Endodermal cell (in vitro differentiated cells): ENCODE measurements around the gene CPED1. TPM values are rescaled to one million over a fixed set of nuclear protein-coding genes. Genes with fewer than 3 reads are reported as not detected.
A peak's percentile ranks its signal among the peaks of the same experiment; 100 is the strongest.

ENCODE experiments used
- DNase-seq: peaks from one replicate; pipeline ENCODE4 v3.0.0-alpha.2; 2017
- H3K27ac ChIP-seq: 2 replicates; pipeline ENCODE4 v1.5.1; 2013; ENCODE audit warnings: mild to moderate bottlenecking, low read depth, low read length, moderate library complexity
- H3K27me3 ChIP-seq: 2 replicates; pipeline ENCODE4 v1.6.1; 2013; ENCODE audit warnings: mild to moderate bottlenecking, low read length, moderate library complexity; ENCODE audit not compliant: insufficient read depth, control insufficient read depth, poor library complexity, severe bottlenecking
- H3K36me3 ChIP-seq: 2 replicates; pipeline ENCODE4 v1.7.0; 2013; ENCODE audit warnings: mild to moderate bottlenecking, low read length, moderate library complexity; ENCODE audit not compliant: control insufficient read depth, insufficient read depth
- H3K4me1 ChIP-seq: one replicate; pipeline ENCODE4 v1.7.0; 2013; ENCODE audit warnings: low read length; ENCODE audit not compliant: control insufficient read depth, insufficient read depth
- H3K4me3 ChIP-seq: 2 replicates; pipeline ENCODE4 v1.5.1; 2013; ENCODE audit warnings: mild to moderate bottlenecking, low read length, moderate library complexity
- H3K9ac ChIP-seq: 2 replicates; pipeline ENCODE4 v1.6.1; 2013; ENCODE audit warnings: mild to moderate bottlenecking, low read length, moderate library complexity; ENCODE audit not compliant: poor library complexity, severe bottlenecking; ENCODE audit errors: extremely low read depth
- H3K9me3 ChIP-seq: 2 replicates; pipeline ENCODE4 v1.6.1; 2013; ENCODE audit warnings: mild to moderate bottlenecking, low read length, moderate library complexity; ENCODE audit not compliant: control insufficient read depth
- H3K27ac Mint-ChIP-seq: 2 replicates; pipeline ENCODE4 v1.8.0; 2020; ENCODE audit warnings: mixed read lengths
- H3K27me3 Mint-ChIP-seq: 2 replicates; pipeline ENCODE4 v1.8.0; 2021; ENCODE audit warnings: mild to moderate bottlenecking, mixed read lengths; ENCODE audit not compliant: insufficient read depth
- H3K36me3 Mint-ChIP-seq: 2 replicates; pipeline ENCODE4 v1.8.0; 2020; ENCODE audit warnings: low read depth, mixed read lengths
- H3K4me1 Mint-ChIP-seq: 2 replicates; pipeline ENCODE4 v1.8.0; 2020; ENCODE audit warnings: mixed read lengths
- H3K4me3 Mint-ChIP-seq: 2 replicates; pipeline ENCODE4 v1.8.0; 2020; ENCODE audit warnings: mild to moderate bottlenecking, moderate library complexity, mixed read lengths
- H3K9me3 Mint-ChIP-seq: 2 replicates; pipeline ENCODE4 v1.8.0; 2020; ENCODE audit warnings: mild to moderate bottlenecking, mixed read lengths
- WGBS, 2 experiments: methylation state at CpG; one replicate each; pipeline versions ENCODE4 v1.1.5 to v1.1.7; 2013; ENCODE audit warnings: missing lambda C conversion rate in 2 of 2, mixed read lengths in 1 of 2; ENCODE audit not compliant: insufficient coverage in 1 of 2, insufficient read length in 1 of 2; 5-methylcytosine and 5-hydroxymethylcytosine counted together
- total RNA-seq, 2 donors: library from RNA; stranded (reverse); fragmentation: NEBNext Ultra II Directional in 1 of 2; extraction: Animal tissue kit (Norgen Biotek cat#: 25700) in 1 of 2; gene quantifications; 2 replicates in 1 of 2; 3 replicates in 1 of 2; pipeline ENCODE4 v1.2.1, GENCODE V29; 2021
- TF ChIP-seq, protein P1 (sequence below): fragments of 200-600 bp; sonication (generic); conservative IDR thresholded peaks from 2 replicates; pipeline ENCODE4 v1.5.0; 2021; ENCODE audit warnings: antibody characterized with exemption, mild to moderate bottlenecking

Gene CPED1
- total RNA-seq, 2 donors from 2014 or later = 1.1 TPM; not detected in 1

DNA sequence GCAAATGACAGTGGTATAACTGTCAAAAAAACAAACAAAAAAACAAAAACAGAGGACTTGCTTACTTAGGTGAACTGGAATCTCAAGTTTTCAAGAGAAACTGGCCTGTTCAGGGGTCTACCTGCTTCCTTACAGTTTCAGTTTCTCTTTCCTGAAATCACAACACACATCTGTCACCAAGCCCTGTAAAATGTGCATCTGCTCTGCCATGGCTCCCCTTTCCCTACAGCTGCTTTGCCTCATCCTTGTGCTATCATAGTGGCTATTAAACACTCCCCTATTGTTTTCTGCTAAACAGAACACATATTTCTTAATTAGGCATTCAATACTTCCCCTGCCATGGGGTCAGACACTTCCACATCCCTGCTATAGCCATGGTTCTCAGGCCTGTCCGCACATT, 37.6 kb downstream of the CPED1 start:
- Histone ChIP-seq H3K4me3 (peak overlapping the region; percentile 39), H3K27ac (no peak overlapping the region), H3K27me3 (no peaks in the 10 kb centered on the region), H3K36me3 (no peaks in the 10 kb centered on the region), H3K9ac (no peak overlapping the region), H3K9me3 (peaks cover 7% of the 10 kb centered on the region), H3K4me1 (no peaks in the 10 kb centered on the region)
- TF ChIP-seq, protein P1, sequence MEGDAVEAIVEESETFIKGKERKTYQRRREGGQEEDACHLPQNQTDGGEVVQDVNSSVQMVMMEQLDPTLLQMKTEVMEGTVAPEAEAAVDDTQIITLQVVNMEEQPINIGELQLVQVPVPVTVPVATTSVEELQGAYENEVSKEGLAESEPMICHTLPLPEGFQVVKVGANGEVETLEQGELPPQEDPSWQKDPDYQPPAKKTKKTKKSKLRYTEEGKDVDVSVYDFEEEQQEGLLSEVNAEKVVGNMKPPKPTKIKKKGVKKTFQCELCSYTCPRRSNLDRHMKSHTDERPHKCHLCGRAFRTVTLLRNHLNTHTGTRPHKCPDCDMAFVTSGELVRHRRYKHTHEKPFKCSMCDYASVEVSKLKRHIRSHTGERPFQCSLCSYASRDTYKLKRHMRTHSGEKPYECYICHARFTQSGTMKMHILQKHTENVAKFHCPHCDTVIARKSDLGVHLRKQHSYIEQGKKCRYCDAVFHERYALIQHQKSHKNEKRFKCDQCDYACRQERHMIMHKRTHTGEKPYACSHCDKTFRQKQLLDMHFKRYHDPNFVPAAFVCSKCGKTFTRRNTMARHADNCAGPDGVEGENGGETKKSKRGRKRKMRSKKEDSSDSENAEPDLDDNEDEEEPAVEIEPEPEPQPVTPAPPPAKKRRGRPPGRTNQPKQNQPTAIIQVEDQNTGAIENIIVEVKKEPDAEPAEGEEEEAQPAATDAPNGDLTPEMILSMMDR = no peak
- Mint-ChIP-seq H3K4me3 (no peak overlapping the region), H3K27ac (no peak overlapping the region), H3K27me3 (no peaks in the 10 kb centered on the region), H3K36me3 (no peaks in the 10 kb centered on the region), H3K4me1 (peaks cover 25% of the 10 kb centered on the region), H3K9me3 (no peaks in the 10 kb centered on the region)
- no peak for DNase-seq
- 96% methylated on average over 1 of the region's 1 CpG; no CpG with 5 or more reads in 1 of the 2 experiments for WGBS, 2 experiments

- no peak overlapping the region for H3K4me3 ChIP-seq
- WGBS, 2 experiments = 92 to 93% methylated on average over 2 to 3 of the region's 3 CpGs
Observed at GRCh38 chr7:121026577-121027111, 38.1 kb downstream of the CPED1 start.

DNA sequence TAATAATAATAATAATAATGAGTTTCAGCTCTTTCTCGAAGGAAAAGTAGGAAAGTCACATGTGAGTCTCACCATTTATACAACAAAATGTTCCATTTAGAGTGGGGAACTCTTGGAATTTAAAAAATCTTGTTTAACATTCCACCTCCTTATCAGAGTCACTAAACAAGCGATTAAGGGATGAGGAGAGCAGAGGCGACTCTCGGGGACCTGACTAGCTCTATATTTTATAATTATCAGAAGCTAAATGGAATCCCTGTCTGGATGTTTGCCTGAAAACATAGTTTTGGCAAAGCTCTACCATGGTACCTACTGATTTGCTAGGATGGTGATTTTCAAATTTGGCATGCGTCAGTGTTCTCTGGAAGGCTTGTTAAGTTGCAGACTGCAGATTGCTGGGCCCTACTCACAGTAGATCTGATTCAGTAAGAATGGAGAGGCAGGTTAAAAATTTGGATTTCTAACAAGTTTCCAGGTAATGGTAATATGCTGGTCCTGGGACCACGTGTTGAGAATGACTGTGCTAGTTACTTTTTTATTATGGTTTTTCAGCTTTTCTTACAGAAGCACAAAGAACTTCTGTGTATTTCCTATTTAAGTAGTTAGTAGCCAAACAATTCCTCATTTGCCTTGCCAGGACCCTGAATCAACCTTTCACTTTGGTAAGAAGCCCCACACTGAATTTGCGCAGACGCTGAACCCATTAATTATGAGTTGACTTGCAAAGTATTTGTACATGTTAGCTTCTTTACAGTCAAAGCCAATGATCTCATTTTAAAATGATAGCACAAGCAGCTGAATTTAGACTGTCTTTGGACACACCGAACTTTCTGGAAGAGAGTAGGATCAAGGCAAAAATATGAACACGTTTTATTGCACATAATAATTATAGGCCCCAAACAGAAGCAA, 39.5 kb downstream of the CPED1 start:
- Mint-ChIP-seq H3K27me3 (no peaks in the 10 kb centered on the region), H3K27ac (peak overlapping the region; percentile 96), H3K36me3 (no peaks in the 10 kb centered on the region), H3K4me1 (peaks cover 31% of the 10 kb centered on the region), H3K4me3 (peak overlapping the region; percentile 37), H3K9me3 (no peaks in the 10 kb centered on the region)
- Histone ChIP-seq H3K36me3 (no peaks in the 10 kb centered on the region), H3K4me1 (no peaks in the 10 kb centered on the region), H3K9me3 (peaks cover 7% of the 10 kb centered on the region), H3K4me3 (peak overlapping the region; percentile 53), H3K27me3 (no peaks in the 10 kb centered on the region), H3K27ac (no peak overlapping the region), H3K9ac (peak overlapping the region; percentile 28)
- TF ChIP-seq, protein P1 = no peak
- WGBS, 2 experiments = 68 to 75% methylated on average over 5 to 9 of the region's 10 CpGs
- no peak for DNase-seq

More at GRCh38 chr7:121026577-121027111, 38.1 kb downstream of the CPED1 start:
- Mint-ChIP-seq H3K4me3 (no peak overlapping the region), H3K36me3 (no peaks in the 10 kb centered on the region), H3K27ac (no peak overlapping the region), H3K27me3 (no peaks in the 10 kb centered on the region), H3K9me3 (no peaks in the 10 kb centered on the region), H3K4me1 (peaks cover 25% of the 10 kb centered on the region)
- Histone ChIP-seq H3K36me3 (no peaks in the 10 kb centered on the region), H3K27ac (no peak overlapping the region), H3K27me3 (no peaks in the 10 kb centered on the region), H3K9me3 (peaks cover 7% of the 10 kb centered on the region), H3K4me1 (no peaks in the 10 kb centered on the region), H3K9ac (no peak overlapping the region)
- TF ChIP-seq, protein P1 = no peak
- no peak for DNase-seq
